Esophagus muscularis mucosa (tissue), 4 donors: ENCODE results near the gene ARID5A. TPM values are rescaled to one million over a fixed set of nuclear protein-coding genes. Genes with fewer than 3 reads are reported as not detected.
A peak's percentile ranks its signal among the peaks of the same experiment; 100 is the strongest.

Source experiments
- DNase-seq: peaks from one replicate; pipeline ENCODE4 v3.0.0-alpha.2; 2017; ENCODE audit errors: extremely low spot score
- H3K27ac ChIP-seq, 4 donors: fragments of 200-600 bp; sonication (generic); replicated peaks in 1 of 4; 1 replicate in 3 of 4; 2 replicates in 1 of 4; pipeline ENCODE4 v1.5.1; 2016 to 2019; ENCODE audit warnings: mild to moderate bottlenecking in 1 of 4
- H3K27me3 ChIP-seq, 4 donors: fragments of 200-600 bp; sonication (generic); one replicate each; pipeline versions ENCODE4 v1.5.1 to v1.6.0; 2016 to 2019
- H3K36me3 ChIP-seq, 4 donors: fragments of 200-600 bp; sonication (generic); one replicate each; pipeline ENCODE4 v1.5.1; 2016 to 2019
- H3K4me1 ChIP-seq, 4 donors: fragments of 200-600 bp; sonication (generic); one replicate each; pipeline ENCODE4 v1.5.1; 2016 to 2019
- H3K4me3 ChIP-seq, 4 donors: fragments of 200-600 bp; sonication (generic); 1 replicate in 2 of 4; 2 replicates in 2 of 4; pipeline ENCODE4 v1.5.1; 2016 to 2019; ENCODE audit warnings: mild to moderate bottlenecking in 4 of 4, moderate library complexity in 1 of 4
- H3K9me3 ChIP-seq, 4 donors: fragments of 200-600 bp; sonication (generic); 1 replicate in 3 of 4; 2 replicates in 1 of 4; pipeline ENCODE4 v1.5.1; 2016 to 2019
- CTCF ChIP-seq, 3 experiments: fragments of 200-600 bp in 2 of 3; fragments of 450-650 bp in 1 of 3; sonication (generic) in 2 of 3; IDR thresholded peaks; one replicate each; pipeline ENCODE4 v1.5.1; 2017 to 2019; ENCODE audit warnings: antibody characterized with exemption in 3 of 3, mild to moderate bottlenecking in 2 of 3, moderate library complexity in 1 of 3
- EP300 ChIP-seq: sonication (generic); formaldehyde crosslinking; IDR thresholded peaks from one replicate; pipeline ENCODE4 v1.6.1; 2017; ENCODE audit warnings: antibody characterized with exemption
- POLR2A ChIP-seq: fragments of 450-650 bp; IDR thresholded peaks from one replicate; pipeline ENCODE4 v1.6.1; 2017; ENCODE audit warnings: antibody characterized with exemption, moderate library complexity, mild to moderate bottlenecking, low read depth
- POLR2AphosphoS5 ChIP-seq, 2 donors: sonication (generic); formaldehyde crosslinking; IDR thresholded peaks; one replicate each; pipeline ENCODE4 v1.6.1; 2017; ENCODE audit warnings: antibody characterized with exemption in 2 of 2
- WGBS: methylation state at CpG from one replicate; pipeline ENCODE4 v1.1.5; 2018; 5-methylcytosine and 5-hydroxymethylcytosine counted together
- intact Hi-C: fragments of 100-400 bp; cut with DNase I; formaldehyde crosslinking; loops from one replicate; pipeline ENCODE4 v1.15.1; 2023
- total RNA-seq, 4 donors: library from RNA; depleted of rRNA; stranded (reverse); fragments of >200 nt; gene quantifications; one replicate each; pipeline versions ENCODE4 v1.1.0 to v1.2.1, GENCODE V29; 2016

The ARID5A gene
- total RNA-seq, 4 donors from 2014 or later, result 26.2 to 238 (median 70.7) TPM

DNA sequence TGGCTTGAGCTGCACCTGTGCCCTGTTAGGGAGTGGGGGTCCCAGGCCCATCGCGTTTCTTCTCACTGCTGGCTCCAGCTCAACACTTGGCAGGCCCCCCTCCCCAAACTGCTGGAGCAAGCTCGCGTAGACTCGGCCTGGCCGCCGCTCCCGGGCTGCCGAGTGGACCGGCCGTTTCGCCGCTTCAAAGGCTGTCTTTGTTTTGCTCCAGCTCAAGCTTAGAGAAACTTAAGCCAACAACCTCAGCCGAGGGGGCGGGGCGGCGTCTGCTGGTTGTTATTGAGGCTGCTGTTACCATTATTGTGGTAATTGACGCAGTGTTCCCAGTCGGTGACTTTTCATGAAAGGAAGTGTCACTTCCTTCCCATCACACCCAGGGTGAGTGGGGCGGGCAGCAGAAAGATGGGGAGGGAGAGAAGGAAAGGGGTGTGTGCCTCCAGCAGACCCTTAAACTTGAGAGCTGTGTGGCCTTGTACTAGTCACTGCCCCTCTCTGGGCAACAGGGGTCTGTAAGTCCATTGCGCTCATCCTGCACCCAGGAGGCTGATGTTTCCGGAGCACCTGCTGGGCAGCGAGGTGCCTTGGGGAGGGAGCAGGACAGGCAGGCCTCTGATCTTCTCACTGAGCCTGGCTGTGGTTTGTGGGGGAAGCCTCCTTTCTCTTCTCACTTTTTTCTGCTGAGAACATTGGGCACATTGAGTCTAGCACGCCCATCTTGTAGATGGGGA lies 2.1 kb downstream of the ARID5A start:
- H3K9me3 ChIP-seq, result no peaks in the 10 kb centered on the region
- peak overlapping the region; percentile 97 to 100 (median 99) for H3K27ac ChIP-seq
- WGBS, result 19% methylated on average over 12 of the region's 24 CpGs
- peak; percentile 97 for DNase-seq
- intact Hi-C loops, result no loop called here
- peak overlapping the region; percentile 80 to 98 (median 92) for H3K4me3 ChIP-seq
- peaks cover 60 to 88% (median 84%) of the 10 kb centered on the region in 4 donors for H3K4me1 ChIP-seq
- peaks cover 0 to 17% (median 8%) of the 10 kb centered on the region in 4 donors for H3K36me3 ChIP-seq
- no peaks in the 10 kb centered on the region for H3K27me3 ChIP-seq
- TF ChIP-seq CTCF (IDR thresholded peaks at IDR 0.05) (no peak), EP300 (peak; percentile 87), POLR2A (peak; percentile 6), POLR2AphosphoS5 (IDR thresholded peaks at IDR 0.05) (peak; percentile 83 to 87)

GRCh38 chr2:96539215-96539920 lies 2.8 kb downstream of the ARID5A start:
- intact Hi-C loops, result no loop called here
- peaks cover 52 to 87% (median 77%) of the 10 kb centered on the region in 4 donors for H3K4me1 ChIP-seq
- peaks cover 0 to 17% (median 8%) of the 10 kb centered on the region in 4 donors for H3K36me3 ChIP-seq
- 91% methylated on average over 7 of the region's 9 CpGs for WGBS
- H3K9me3 ChIP-seq, result no peaks in the 10 kb centered on the region
- H3K4me3 ChIP-seq, result peak overlapping the region; percentile 80 to 98 (median 92)
- no peak for DNase-seq
- TF ChIP-seq POLR2A (no peak), EP300 (no peak), POLR2AphosphoS5 (IDR thresholded peaks at IDR 0.05) (no peak), CTCF (IDR thresholded peaks at IDR 0.05) (no peak)
- H3K27ac ChIP-seq, result peak overlapping the region; percentile 97 to 100 (median 99)
- no peaks in the 10 kb centered on the region for H3K27me3 ChIP-seq

DNA sequence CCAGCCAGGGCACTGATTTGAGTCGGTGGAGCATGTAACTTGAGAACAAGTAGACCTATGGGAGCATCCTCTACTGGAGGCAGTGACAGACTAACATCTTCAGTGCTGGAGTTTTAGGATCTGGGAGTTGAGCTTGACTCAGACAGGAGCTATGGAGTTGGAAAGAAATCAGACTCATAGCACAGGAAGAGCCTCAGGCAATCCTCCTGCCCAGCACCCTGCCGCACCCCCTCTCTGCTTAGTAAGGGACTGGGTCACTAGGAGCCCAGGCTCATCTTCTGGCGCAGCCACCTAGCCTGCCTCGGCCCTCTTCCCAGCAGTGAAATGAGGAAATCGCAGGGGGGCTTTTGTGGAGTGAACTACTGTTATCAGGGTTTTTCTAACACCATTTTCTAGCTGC lies 3.6 kb downstream of the ARID5A start:
- TF ChIP-seq POLR2A (no peak), POLR2AphosphoS5 (IDR thresholded peaks at IDR 0.05) (no peak), EP300 (no peak), CTCF (IDR thresholded peaks at IDR 0.05) (no peak)
- Histone ChIP-seq H3K9me3 (no peaks in the 10 kb centered on the region), H3K27ac (peak overlapping the region; percentile 97 to 100 (median 99)), H3K4me1 (peaks cover 45 to 80% (median 70%) of the 10 kb centered on the region in 4 donors), H3K4me3 (no peak overlapping the region), H3K27me3 (no peaks in the 10 kb centered on the region), H3K36me3 (peaks cover 0 to 18% (median 9%) of the 10 kb centered on the region in 4 donors)
- intact Hi-C loops, result no loop called here
- 64% methylated on average over 5 of the region's 5 CpGs for WGBS
- no peak for DNase-seq

GRCh38 chr2:96541398-96542152 lies 5.0 kb downstream of the ARID5A start:
- Histone ChIP-seq H3K4me3 (no peak overlapping the region), H3K4me1 (peaks cover 40 to 67% (median 60%) of the 10 kb centered on the region in 4 donors), H3K27ac (peak overlapping the region in 1 of 4 donors; percentile 99), H3K27me3 (no peaks in the 10 kb centered on the region), H3K36me3 (peaks cover 0 to 28% (median 14%) of the 10 kb centered on the region in 4 donors), H3K9me3 (no peaks in the 10 kb centered on the region)
- no peak for DNase-seq
- no peak for TF ChIP-seq POLR2A
- TF ChIP-seq CTCF (IDR thresholded peaks at IDR 0.05), result no peak
- TF ChIP-seq POLR2AphosphoS5 (IDR thresholded peaks at IDR 0.05), result no peak
- TF ChIP-seq EP300, result no peak
- intact Hi-C loops, result no loop called here
- 85% methylated on average over 4 of the region's 4 CpGs for WGBS
